ENCODE data around the gene GSTP1.
"Not testable (repeated sequence)": the region's sequence is repeated elsewhere in the genome, so short reads cannot be mapped to it uniquely, and the experiment has no call there.

GSTP1 gene

DNA sequence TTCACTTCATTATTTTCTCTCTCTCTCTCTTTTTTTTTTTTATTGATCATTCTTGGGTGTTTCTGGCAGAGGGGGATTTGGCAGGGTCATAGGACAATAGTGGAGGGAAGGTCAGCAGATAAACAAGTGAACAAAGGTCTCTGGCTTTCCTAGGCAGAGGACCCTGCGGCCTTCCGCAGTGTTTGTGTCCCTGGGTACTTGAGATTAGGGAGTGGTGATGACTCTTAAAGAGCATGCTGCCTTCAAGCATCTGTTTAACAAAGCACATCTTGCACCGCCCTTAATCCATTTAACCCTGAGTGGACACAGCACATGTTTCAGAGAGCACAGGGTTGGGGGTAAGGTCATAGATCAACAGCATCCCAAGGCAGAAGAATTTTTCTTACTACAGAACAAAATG is 13.8 kb downstream of the GSTP1 start:
- DNase-seq (ENCODE audit: low read depth), result not testable (repeated sequence)

DNA sequence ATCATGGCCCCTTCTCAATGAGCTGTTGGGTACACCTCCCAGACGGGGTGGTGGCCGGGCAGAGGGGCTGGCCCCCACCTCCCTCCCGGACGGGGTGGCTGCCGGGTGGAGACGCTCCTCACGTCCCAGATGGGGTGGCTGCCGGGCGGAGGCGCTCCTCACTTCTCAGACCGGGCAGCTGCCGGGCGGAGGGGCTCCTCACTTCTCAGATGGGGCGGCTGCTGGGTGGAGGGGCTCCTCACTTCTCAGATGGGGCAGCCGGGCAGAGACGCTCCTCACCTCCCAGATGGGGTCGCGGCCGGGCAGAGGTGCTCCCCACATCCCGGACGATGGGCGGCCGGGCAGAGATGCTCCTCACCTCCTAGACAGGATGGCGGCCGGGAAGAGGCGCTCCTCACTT is 14.4 kb downstream of the GSTP1 start:
- DNase-seq (ENCODE audit: low read depth), result not testable (repeated sequence)

DNA sequence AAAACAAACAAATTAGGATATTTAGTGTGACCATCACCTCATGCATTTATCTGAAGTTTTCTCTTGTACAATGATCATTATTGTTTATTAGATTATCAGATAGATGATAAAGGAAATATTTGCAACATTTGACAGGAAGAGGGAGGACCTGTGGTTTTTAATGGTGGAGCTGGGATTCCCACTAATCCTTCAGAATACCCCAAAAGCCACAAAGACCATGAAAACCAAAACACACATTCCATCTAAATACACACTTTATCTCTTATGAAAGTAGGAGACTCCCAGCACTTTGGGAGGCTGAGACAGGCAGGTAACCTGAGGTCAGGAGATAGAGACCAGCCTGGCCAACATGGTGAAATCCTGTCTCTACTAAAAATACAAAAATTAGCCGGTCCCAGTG is 15.5 kb downstream of the GSTP1 start:
- no peak for DNase-seq (ENCODE audit: low read depth)

DNA sequence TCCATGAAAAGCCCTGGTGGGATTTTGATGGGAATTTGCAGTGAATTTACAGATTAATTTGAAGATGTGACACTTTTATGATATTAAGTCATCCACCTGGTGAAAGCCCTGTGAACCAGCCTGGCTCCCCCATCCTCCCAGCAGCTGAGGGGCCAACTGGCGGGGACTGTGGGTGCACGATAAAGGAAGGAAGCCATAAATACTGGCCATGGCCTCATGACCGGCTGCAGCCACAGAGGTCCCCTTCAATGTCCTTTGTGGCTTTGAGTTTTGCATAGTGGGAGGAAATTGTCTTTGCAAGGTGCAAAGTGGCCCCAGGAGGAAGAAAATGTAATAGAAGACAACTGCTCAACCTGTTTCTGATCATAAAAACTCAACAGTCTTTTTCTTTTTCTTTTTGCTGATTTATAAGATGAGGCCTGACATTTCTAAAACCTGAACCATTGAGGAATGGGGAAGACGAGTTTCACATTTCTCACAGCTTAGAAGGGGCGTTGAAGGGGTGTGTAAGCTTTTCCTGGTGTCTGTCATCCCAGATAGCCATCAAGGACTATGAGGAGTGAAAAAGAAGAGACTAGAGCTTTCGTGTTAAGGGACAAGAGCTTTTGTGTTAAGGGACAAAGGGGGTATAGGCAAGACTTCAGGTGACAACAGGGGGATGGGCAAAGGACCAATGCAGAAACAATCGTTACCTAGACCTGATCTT is 16.9 kb downstream of the GSTP1 start:
- DNase-seq (ENCODE audit: low read depth), result no peak

DNA sequence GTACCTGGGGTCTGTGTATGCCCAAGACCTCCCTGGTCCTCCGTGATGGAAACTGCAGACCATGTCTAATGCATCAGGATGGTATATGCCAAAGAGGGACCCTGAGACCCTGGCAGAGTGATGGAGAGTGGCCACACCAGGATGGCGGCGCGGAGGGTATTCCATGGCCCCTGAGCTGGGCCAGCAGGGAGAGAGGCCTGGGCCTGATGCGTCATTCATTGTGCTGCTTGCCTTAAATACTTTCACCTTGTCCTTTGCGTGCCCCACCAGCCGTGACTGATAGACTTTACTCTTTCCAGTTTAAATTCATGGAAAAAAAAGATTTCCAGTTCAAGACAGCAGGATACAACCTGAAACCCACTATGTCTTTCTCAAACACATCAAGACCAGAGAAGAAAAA is 17.5 kb downstream of the GSTP1 start:
- DNase-seq (ENCODE audit: low read depth), result no peak

DNA sequence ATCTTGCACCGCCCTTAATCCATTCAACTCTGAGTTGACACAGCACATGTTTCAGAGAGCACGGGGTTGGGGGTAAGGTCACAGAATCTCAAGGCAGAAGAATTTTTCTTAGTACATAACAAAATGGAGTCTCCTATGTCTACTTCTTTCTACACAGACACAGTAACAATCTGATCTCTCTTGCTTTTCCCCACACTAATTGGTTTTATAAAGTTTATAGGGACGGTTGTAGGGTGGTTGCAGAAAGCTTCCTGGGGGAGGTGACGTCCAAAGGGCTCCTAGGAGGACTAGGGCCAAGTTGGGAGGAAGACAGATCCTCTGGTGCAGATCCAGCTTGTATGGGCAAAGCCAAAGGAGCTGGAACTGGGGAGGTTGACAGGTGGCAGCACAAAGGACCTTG is 20.5 kb downstream of the GSTP1 start:
- DNase-seq (ENCODE audit: low read depth), result not testable (repeated sequence)

DNA sequence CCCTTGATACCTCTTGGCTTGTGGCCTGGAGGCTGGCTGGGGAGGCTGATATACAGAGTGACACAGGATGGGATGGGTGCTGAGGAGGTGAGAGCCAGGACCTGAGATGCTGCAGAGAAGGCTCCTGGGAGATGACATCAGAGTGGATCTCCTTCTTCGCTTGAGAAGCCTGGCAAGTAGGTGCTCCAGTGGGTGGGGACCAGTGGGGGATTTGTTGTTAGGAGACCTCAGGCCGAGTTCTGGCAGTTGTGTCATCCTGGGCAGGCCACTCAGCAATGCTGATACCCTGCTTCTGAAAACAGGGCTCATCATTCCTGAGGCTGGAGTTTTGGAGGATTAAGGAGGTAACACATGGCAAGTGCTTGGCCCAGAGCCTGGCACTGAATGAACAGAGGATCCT is 21.2 kb downstream of the GSTP1 start:
- DNase-seq (ENCODE audit: low read depth), result no peak

DNA sequence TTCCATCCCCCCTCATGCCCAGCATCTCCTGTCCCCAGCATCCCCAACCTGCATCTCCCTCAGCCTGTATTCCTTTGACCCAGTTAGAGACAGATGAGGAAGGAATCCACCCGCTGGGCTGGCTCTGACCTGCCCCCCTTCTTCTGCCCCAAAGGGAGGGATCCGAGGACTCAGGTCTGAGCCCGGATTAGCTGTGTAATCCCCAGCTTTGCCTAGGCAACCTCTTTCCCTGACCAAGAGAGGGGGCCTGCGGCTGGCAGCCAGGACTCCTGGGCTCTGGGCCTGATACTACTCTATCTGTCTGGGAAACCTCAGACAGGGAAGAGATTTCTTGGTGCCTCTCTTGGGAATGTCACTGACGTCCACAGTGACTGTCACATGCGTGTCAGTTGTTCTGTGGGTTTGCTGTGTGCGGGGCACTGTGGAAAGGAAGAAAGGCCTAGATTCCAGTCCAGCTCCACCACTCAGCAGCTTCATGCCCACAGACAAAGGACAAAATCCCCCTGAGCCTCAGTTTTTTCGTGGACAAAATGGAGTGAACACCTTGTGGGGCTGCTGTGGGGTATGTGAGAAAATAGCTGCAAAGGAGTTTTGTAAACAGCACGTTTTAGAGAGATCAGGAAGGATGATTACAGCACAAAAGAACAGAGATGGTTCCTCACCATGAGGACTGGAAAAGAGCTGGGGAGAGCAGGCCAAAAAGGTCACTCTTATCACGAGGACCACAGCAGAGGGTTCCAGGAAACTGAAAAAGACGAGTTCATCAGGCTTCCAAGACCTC is 21.8 kb downstream of the GSTP1 start:
- DNase-seq (ENCODE audit: low read depth), result no peak

DNA sequence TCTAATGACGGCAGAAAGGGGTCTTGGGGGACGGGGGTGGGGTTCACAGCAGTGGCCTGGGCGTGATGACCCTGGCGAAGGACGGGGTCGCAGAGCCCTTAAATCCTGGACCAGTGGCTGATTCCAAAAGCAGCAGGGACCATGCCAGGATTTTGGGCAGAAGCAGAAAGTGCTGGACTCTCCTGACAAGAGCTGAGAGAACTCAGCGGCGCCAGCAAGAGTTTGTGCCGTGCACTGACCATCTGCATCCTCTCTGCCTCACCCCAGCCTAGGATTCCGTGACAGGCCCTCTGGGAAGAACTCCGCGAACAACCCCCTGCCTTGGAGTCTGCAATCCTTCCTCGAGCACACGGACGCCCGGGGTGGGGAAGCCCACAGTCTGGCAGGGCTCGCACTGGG is 22.5 kb downstream of the GSTP1 start:
- no peak for DNase-seq (ENCODE audit: low read depth)

DNA sequence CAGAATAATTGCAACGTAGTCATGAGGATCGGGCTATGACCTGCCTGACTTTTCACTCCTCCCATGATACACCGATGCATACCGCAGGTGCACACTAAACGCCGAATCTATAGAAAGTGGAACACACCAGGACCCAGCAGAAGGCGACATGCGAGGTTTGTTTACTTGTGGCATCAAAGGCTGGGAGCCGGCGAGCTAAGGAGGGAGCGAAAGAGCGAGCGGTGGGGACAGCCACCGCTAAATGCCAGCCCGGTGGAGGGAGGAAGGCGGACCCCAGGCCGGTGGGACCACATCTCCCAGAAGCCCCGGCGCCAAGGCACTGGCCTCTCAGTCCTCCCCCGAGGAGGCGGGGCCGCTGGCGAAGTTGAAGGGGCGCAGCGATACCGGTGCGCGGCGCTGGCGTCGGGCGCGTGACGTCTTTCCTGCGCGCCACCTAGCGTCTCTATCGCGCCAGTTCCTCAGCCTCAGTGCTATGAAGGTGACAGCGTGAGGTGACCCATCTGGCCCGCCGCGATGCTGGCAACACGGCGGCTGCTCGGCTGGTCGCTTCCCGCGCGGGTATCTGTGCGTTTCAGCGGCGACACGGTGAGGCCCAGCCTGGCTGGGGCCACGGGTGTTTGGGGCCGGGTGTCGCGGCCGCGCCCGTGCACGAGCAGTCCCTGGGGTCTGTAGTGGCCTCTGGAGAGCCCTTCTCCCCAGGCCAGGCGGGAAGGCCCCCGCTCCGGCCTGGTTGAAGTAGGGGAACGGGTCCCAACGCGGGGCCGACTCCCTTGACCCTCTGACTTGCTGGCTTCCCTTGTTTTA is 23.1 kb downstream of the GSTP1 start, which contains the start of gene NDUFV1:
TSS of gene NDUFV1 (plus strand) at position 445 of the 804 bp plus-strand sequence. CDS start at position 514, 69 bp downstream.
- DNase-seq (ENCODE audit: low read depth), result peak; percentile 88

DNA sequence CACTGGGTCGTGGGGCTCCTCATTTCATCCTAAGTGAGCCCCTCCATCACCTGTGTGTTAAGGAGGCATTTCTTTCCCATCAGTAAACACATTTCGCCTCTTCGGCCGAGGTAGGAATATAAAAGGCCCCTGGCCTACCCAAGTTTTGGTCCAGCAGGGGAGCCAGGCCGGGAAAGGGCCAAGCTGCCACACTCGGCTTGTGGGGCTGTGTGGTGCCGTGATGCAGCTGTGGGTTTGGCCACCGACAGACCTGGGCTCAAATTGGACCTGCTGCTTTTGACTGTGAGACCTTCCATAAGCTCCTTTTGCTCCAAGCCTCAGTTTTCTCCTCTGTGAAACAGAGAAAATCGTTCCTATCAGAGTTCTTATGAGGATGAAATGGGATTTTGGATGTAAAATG is 23.9 kb downstream of the GSTP1 start:
- DNase-seq (ENCODE audit: low read depth), result no peak

DNA sequence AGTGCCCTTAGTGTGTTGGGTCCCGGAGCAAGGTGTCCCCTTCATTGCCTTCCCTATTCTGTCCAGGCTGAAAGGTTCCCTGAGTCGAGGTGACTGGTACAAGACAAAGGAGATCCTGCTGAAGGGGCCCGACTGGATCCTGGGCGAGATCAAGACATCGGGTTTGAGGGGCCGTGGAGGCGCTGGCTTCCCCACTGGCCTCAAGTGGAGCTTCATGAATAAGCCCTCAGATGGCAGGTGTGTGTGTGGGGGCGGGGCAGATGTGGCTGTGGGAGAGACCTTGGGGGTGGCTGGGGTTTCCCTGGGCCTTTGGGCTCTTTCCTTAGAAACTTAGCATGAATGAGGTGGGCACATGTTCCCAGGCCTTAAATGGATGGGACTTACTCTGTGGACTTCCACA is 24.9 kb downstream of the GSTP1 start:
- DNase-seq (ENCODE audit: low read depth), result no peak

DNA sequence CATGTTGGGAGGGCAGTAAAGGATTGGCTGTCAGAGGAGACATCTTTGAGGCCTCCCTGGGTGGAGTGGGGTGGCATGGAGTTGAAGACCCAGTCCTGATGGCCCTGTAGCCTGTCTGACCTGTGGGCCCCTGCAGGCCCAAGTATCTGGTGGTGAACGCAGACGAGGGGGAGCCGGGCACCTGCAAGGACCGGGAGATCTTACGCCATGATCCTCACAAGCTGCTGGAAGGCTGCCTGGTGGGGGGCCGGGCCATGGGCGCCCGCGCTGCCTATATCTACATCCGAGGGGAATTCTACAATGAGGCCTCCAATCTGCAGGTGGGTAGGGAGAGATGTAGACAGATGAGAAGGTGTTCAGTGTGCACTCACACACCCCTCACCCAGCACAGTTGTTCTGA is 25.7 kb downstream of the GSTP1 start:
- DNase-seq (ENCODE audit: low read depth), result no peak

DNA sequence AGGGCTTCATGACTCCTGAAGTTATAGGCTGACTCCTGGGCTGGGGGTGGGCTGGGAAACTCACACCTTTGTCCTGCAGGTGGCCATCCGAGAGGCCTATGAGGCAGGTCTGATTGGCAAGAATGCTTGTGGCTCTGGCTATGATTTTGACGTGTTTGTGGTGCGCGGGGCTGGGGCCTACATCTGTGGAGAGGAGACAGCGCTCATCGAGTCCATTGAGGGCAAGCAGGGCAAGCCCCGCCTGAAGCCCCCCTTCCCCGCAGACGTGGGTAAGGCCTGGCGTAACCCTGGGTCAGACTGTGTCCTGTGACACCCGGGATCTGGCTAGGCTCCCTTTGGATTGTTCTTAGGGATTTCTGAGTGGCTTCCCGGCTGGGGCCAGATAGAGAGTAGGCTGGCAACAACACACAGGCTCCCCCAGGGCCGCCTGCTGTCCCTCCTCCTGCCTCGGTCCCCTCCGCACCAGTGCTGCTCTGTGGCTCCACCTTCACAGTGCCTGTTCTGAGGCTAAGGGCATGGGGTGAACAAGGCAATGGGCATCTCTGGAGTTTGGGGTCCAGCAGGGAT is 26.8 kb downstream of the GSTP1 start:
- DNase-seq (ENCODE audit: low read depth), result no peak

DNA sequence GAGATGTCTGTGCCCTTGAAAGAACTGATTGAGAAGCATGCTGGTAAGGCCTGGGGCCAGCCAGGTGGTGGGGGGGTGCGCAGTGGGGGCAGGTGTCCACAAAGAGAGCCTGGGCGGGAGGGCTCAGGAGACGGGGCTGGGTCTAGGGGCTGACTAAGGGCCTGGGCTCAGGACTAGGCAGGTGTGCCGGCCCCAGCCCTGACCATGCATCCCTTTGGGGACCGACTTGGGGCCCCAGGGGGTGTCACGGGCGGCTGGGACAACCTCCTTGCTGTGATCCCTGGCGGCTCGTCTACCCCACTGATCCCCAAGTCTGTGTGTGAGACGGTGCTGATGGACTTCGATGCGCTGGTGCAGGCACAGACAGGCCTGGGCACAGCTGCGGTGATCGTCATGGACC is 27.6 kb downstream of the GSTP1 start:
- no peak for DNase-seq (ENCODE audit: low read depth)

DNA sequence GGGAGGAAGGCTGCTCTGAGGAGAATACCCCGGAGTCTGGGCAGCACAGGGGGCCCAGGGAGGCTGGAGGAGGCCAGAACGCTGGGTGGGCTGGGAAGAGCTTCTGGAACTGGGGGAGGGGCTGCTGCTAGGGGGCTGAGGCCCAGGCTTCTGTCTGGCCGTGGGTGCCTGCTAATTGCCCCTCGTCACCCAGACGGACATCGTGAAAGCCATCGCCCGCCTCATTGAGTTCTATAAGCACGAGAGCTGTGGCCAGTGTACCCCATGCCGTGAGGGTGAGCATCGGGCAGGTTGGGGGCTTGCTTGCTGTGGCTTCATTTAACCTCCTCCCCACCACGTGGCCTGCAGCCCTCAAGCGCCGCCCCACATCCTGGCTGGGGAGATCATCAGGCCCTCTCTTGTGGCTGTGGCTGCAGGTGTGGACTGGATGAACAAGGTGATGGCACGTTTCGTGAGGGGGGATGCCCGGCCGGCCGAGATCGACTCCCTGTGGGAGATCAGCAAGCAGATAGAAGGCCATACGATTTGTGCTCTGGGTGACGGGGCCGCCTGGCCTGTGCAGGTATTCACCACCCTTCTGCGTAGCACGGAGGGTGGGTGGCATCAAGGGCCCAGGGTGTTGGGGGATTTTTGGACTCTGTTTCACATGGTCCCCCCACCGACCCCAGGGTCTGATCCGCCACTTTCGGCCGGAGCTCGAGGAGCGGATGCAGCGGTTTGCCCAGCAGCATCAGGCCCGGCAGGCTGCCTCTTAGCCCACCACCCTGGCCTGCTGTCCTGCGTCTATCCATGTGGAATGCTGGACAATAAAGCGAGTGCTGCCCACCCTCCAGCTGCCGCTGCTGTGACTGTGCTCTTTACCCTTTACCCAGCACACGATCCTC is 28.3 kb downstream of the GSTP1 start:
- DNase-seq (ENCODE audit: low read depth), result no peak

DNA sequence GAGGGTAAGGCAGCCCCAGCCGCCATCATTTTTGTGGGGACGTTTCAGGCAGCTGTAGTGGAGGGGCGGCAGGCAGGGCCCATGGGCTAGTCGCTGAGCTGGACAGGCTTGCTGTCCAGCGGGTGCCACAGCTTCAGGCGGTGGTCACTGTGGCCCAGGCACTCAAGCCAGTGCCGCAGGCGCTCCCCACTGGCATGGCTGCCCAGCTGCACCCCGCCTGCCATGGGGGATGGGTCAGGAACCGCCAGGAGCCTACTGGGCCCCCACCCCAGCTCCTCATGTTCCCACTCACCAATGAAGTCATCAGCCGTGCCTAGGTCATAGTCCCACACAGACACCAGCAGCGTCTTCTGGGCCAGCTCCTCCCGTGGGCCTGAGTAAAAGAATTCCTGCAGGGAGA is 29.1 kb downstream of the GSTP1 start:
- DNase-seq (ENCODE audit: low read depth), result no peak

DNA sequence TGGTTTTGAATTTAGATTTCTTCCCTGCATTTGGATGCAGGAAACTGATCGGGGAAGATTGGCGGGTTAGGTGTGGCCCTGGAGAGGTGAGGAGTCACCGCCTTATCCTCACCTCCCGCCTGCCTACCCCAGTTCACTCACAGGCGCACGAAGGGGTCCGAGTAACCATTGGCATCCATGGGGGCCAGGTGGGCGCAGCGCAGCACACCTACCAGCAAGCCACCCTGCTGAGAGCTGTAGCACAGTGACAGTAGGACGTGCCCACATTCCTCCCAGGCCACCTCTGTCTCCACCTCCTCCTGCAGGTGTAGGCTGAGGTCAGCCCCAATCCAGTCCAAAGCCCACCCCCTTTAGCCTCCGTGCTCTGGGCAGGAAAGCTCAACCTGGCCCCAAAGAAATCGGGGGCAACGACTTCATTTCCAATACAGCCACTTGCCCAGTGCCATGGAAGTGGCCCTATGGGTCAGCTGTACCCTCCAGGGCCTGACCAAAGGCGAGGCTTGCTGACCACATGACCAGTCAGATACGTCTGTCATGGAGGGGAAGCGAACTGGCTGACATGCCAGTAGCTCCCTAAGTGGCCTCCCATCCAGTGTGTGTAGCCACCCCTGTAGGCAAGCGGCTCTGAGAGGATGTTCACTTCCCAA is 29.8 kb downstream of the GSTP1 start:
- DNase-seq (ENCODE audit: low read depth), result no peak

DNA sequence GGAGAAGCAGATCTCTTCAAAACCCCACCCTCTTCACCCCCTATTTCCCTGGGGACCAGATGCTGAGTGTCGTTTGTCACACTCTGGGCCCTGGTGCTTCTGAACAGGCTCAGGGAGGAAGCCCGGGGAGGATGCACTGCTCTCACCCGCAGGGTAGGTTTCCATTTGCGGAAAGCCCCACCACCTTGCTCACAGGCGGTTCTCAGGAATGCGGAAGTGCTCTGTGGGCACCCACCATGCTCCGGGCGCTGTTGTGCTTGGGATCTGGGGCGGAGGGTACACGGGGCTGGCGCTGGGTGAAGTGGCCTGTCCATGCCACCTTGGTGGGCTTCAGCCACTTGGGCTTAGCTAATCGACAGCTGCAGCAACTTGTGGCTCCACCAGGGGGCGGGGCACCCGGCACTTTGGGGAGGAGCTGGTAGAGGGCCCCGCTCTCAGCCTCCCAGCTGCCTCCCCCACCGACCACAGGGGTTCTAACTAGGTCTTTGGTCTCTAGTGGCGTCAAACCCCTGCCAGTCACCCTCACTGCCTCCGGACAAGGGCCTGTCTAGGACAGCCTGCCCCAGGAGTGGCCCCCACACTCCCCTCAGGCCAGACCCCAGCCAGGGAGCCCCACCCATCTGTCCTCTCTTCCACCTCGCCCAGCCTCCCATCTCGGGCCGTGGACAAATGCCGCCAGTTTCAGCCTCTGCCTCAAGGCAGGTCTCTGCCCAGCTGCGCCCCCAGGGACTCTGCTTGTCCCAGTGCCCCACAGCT is 30.5 kb downstream of the GSTP1 start:
- peak; percentile 20 for DNase-seq (ENCODE audit: low read depth)

Measured in fibroblast of gingiva (primary cell).